T-helper 1 cell (primary cell): Measurements from ENCODE around the gene FGF3.

Source experiments
- DNase-seq, 5 donors: peaks; one replicate each; pipeline ENCODE4 v3.0.0-alpha.2; 2012 to 2020
- total RNA-seq, 4 donors: gene quantifications; one replicate each; lab custom pipeline; 2026; lab: John Stamatoyannopoulos, UW

Gene FGF3
- 0 reads per million in 4 donors for total RNA-seq

- no peak for DNase-seq
Observed at GRCh38 chr11:69818603-69819441, at the start of gene FGF3. FGF3 (minus strand) TSS chr11:69819416; CDS start chr11:69818933, 483 bp downstream.

- no peak for DNase-seq
Observed at GRCh38 chr11:69868871-69869270, 49.7 kb upstream of the FGF3 start.

GRCh38 chr11:69868006-69868810 lies 49.0 kb upstream of the FGF3 start:
- DNase-seq = no peak

- no peak for DNase-seq
Observed at GRCh38 chr11:69867076-69868005, 48.1 kb upstream of the FGF3 start.

DNA sequence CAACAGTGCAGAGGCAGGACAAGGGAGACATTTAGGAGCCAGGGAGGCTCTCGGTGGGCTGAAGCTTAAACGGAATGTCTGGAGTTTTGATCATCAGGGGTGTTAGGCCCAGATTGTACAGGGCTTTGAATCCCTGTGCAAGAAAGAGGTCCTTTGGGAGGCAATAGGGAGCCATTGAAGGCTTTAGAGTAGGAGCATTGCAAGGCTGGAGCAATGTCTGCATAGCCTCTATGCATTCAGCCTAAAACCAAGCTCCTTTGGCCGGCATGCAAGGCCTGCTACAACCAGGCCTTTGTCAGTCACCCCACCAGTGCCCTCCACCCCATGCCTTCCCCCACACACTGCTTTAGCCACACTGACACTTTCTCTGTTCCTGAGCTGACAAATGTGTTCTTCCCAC lies 47.4 kb upstream of the FGF3 start:
- DNase-seq = no peak

DNA sequence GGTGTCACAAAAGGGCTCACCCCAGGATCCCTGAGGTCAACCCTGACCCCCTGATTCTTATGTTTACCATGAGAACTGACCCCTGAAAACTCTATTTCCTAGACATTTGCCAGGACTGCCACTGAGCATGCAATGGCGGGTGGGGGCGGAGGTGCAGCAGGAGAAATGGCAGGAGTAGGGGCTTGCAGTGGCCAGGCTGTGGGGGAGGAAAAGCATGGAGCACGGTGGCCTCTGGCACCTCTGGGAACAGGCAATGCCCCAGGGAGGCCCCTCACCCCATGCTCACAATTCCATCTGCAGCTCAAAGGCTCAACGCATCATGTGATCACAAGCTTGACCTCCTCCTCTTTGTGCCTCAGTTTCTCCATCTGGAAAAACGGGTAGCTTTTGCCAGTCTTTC lies 46.5 kb upstream of the FGF3 start:
- DNase-seq = no peak

DNA sequence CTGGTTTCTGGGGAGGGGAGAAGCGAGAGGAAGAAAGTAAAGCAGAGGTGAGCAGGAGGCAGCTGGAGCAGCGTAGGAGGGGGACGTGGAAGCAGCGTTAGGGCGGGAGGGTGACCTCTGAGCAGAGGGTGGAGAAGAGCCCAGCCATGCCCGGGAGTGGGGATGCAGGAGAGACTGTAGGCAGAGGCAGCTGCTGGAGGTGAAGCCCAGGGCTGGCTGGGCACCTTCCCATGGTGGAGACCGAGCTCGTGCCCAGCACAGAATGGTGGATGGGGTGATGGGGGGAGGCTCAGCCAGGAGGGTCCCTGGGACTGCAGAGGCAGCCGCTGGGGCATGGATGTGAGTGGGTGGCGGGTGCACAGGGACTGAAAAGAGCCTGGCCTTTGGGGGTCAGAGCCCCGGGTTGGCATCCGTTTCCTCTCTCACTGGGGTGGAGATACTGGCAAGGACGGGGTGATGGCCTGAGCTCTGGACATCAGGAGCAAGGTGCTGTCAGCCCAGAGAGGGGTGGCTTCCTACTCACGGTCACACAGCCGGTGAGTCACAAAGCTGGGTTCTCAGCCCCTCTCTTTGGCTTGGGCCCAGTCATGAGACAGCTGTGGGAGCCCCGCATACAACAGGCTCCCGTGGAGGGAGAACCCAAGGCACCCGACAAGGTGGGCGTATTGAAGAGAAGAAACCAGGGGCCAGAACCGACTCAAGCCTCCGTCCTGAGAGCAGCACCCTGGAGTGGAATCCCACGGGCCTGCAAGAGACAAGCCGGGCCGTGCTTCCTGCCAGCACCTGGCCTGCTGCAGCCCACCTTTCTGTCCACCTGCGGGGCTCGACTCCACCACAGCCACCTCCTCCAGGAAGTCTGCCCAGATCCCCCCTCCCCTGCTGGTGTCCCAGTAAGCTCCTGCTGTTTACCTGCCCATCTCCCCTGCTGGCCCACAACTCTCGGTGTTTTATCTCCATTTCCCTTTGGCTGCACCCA lies 45.8 kb upstream of the FGF3 start:
- no peak for DNase-seq

DNA sequence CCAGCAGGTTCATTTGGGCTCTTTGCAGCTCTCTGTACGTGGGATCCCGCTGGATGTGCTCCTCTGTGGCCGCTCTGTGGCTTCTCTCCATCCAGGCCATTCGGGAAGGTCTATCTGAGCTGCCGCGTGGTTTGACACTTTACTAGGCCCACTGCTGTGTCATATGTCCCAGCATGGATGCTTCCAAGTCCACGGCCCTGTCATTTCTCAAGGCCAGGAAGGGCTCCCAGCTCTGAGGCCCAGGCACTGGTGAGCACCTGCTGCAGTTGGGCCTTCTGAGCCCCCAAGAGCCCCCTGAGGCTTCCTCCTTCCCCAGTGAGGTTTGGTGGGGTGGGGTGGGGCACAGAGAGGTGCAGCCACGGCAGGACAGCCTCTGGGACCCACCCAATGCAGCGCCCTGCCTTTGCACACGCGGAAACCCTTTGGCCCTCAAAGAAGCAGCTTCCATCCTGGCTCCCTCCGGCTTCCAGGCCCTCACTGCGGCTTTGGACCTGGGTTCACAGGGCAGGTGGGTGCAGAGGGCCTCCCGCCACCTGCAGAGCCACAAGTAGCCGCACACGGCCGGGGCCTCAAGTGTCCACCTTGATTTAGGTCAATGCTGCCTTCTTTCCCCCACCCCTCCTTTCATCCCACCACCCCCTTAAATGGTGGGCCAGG lies 44.5 kb upstream of the FGF3 start:
- no peak for DNase-seq

DNA sequence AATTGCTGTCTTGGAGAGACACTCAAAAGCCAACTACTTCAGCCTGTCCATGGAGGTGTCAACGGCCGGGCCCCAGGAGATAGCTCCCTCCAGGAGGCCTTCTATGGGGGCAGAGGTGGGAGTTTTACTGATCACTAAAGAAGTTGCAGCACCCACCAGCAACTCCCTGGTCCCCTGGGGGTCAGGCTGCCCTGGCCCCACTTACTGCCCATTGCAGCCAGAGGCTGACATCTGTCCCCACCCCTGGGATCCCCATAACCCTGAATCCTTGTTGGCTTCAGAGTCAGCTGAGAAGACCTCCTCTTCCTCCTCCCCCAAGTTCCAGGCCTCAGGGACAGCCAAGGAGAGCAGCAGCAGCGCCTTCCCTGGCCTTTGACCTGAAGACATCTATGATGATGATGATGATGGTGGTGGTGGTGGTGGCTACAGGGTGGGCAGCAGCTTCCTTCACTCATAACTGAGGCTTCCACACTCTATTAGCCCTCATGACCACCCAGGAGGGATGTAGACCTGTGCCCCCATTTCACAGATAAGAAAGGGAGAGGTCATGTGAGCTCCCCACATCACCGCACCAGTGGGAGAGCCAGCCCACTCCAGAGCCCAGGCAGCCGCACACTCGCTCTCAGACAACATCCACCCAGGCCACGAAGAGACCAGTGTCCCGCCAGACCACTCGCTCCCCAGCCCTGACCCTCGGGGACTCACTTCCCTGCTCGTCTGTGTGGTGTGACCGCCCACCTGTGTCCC lies 43.8 kb upstream of the FGF3 start:
- no peak for DNase-seq

- DNase-seq = no peak
Observed at GRCh38 chr11:69862331-69862771, 43.1 kb upstream of the FGF3 start.

DNA sequence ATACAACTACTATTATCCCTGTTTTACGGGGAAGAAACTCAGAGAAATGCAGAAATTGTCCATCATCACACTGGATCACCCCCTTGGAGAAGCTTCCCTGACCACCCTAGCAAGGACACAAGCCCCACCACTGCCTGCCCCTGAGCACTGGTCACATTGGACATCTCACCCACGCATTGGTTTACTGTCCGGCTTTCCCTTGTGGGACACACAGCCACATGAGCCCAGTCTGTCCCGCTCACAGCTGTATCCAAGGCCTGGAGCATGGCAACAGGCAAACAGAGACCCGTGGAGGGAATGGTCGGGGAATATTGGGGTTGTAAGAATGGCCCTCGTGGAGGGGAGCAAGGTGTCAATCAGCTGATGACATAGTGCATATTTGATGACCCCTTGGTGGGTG lies 42.7 kb upstream of the FGF3 start:
- no peak for DNase-seq

DNA sequence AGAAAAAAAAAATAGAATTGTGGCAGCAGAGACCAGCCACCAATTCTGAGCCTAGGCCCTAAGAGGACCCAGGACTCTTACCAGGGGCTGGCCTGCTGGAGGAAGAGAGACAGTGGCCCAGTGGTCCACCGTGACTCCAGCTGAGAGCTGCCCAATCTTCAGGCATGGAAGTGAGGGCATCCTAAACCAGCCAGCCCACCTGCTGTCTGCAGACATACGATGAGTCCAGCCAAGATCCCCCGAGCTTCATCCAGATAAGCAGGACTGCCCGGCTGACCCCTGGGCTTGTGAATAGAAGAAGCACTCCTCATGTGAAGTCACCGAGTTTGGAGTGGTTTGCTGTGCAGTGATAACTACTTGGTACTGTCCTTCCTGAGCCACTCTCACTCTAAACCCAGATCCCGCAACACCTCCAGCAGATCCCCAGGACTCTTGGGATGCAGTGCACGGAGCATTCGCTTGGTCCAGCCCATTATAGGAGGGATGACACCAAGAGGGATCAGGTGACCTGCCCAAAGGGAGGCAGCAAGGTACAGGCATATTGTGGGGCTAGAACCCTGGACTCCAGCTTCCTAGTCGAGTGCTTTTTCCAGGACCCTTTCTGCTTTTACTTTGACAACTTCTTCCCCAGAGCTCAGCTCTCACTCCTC lies 41.7 kb upstream of the FGF3 start:
- no peak for DNase-seq

DNA sequence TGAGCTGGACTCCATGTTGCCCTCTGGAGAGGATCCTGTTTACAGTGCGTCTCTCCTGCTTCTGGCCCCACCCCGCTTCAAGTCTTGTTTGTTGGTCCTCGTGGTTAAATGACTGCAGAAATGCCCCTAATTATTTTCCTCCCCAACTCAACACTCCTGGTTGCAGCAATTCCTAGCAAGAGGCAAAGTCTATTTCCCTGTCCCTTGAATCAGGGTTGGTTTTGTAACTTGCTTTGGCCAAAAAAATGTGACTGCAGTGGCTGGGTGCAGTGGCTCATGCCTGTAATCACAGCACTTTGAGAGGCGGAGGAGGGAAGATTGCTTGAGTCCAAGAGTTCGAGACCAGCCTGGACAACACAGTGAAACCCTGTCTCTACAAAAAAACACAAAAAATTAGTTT lies 41.0 kb upstream of the FGF3 start:
- no peak for DNase-seq

DNA sequence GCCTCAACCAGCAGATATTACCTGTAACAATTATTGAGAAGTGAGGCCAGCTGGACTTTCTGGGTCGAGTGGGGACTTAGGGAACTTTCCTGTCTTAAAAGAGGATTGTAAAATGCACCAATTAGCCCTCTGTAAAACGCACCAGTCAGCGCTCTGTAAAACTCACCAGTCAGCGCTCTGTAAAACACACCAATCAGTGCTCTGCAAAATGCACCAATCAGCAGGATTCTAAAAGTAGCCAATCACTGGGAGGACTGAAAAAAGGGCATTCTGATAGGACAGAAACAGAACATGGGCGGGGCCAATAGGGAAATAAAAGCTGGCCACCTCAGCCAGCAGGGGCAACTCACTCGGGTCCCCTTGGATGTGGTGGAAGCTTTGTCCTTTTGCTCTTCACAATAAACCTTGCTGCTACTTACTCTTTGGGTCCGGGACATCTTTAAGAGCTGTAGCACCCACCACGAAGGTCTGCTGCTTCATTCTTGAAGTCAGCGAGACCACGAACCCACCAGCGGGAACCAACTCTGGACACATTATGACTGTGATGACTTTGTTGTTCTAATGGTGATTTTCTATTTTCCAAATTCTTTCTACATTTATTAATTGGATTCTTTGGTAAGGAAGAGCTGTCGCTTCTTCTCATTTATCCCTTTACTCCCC lies 40.2 kb upstream of the FGF3 start:
- no peak for DNase-seq

GRCh38 chr11:69855421-69855820 lies 36.2 kb upstream of the FGF3 start:
- DNase-seq = no peak

GRCh38 chr11:69854713-69855112 lies 35.5 kb upstream of the FGF3 start:
- DNase-seq = no peak

- no peak for DNase-seq
Observed at GRCh38 chr11:69852056-69852455, 32.8 kb upstream of the FGF3 start.

DNA sequence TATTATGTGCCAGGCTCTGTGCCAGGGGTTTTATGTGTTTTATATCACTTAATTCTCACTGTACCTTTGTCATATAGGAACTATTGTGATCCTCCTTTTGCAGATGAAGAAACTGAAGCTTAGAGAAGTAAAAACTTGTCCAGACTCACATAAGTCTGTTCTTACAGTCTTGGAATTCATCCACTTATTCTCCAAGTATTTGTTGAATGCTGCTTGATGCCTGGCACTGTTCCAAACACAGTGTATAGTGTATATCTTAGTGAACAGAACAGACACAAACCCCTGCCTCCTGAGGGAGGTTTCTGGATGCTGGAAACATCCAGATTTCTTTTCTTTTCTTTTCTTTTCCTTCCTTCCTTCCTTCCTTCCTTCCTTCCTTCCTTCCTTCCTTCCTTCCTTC lies 29.0 kb upstream of the FGF3 start:
- DNase-seq = no peak

DNA sequence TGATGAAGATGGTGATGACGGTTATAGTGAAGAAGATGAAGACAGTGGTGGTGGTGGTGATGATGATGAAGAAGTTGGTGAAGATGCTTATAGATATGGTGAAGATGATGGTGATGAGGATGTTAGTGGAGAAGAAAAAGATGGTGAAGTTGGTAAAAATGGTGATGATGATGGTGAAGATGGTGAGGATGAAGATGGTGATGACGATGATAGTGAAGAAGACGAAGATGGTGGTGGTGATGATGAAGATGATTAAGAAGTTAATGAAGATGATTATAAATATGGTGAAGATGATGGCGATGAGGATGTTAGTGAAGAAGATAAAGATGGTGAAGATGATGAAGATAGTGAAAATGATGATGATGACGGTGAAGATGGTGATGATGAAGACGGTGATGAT lies 25.2 kb upstream of the FGF3 start:
- DNase-seq = no peak
